NCI-H510A treated with DMSO at 0.1 percent for 48 hours (cell line): ENCODE measurements around the gene AAGAB.
A peak's percentile ranks its signal among the peaks of the same experiment; 100 is the strongest.

Experiments used
- DNase-seq: peaks from one replicate; lab custom pipeline; 2025; lab: John Stamatoyannopoulos, UW

Gene AAGAB

DNA sequence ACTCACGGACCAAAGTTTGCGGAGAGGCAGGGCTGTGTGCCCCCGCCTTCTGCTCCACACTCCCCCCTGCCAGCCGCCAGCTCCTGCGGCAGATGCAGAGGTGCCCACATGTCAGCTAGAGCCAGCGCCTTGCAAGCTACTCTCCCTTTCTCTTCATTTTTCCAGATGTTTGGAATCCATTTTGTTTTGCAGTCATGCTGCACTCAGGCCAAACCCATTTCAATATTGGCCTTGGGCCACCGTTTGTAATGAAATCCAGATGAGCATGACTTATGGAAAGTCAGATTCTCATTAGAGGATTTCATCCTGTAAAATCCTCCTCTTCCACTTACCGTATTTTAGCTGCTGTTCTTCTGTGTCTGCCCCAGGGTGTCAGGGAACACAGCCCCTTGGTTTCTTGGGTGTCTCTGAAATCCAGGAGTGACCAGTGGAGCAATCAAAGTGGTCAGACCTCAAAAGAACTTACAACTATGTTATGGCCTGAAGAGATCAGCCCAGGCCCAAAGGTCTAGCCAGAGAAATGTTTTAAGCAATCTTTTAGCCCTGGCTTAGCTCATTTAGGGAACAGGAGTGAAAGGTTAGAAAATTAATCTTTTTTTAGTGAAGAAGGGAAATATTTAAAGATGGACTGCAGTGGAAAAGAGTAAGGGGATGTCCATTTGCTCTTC is 65.8 kb downstream of the AAGAB start:
- DNase-seq: no peak

DNA sequence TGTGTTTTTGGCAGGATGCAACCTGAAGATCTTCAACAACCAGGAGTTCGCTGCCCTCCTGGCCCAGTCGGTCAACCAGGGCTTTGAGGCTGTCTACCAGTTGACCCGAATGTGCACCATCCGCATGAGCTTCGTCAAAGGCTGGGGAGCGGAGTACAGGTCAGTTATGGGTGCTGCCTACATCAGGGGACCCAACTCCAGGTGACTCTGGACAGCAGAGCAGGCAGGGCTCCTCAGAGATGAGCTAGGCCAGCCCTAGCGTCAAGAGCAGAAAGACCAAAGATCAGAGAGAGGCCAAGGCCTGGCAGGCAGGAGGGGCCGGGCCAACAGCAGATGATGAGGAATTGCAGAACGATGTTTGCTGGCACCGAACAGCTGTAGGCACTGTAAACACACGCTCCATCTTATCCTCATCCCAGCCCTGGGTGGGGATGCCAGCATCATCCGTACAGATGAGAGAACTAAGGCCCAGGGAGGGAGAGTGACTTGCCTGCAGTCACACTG is 67.1 kb downstream of the AAGAB start:
- no peak for DNase-seq

DNA sequence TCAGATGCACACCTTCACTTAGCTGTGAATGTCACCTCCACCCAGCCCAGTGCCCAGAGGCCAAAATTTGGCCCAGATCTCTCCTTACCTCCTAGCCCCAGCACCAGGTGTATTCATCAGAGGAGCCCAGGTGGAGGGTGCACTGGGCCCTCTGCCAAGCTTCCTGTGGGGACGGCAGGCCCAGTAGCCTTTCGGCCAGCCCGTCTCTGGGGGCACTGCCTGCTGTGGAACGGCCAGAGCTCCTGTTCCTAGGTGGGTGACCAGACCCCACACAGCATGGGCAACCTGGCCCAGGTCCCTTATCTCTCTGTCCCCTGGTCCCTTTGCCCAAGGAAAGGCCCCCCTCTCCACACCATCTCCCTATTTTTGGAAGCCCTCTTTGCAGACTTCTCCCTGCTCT is 67.8 kb downstream of the AAGAB start:
- DNase-seq: no peak

DNA sequence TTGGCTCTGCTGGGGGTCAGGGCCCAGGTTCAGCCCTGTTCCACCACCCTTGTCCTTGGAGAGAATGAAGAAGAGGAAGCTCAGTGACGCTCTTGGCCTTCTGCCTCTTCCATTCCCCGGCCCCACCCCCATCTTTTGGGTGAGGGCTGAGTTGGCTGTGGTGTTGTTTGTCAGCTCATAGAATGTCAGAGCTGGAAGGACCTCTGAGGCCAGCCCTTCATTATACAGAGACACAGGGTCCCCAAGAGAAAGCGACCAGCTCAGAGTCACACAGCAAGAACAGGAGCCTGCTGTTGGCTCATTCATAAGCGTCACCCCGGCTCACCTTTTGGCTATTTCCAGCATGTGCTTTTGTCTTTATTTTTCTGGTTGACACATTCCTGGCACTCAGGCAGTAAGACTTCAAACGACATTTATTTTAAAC is 68.2 kb downstream of the AAGAB start:
- no peak for DNase-seq

GRCh38 chr15:67185621-67186225 is 68.7 kb downstream of the AAGAB start:
- DNase-seq: no peak

- no peak for DNase-seq
Observed at GRCh38 chr15:67185051-67185450, 69.4 kb downstream of the AAGAB start.

GRCh38 chr15:67184208-67184925 is 70.1 kb downstream of the AAGAB start:
- DNase-seq: no peak

DNA sequence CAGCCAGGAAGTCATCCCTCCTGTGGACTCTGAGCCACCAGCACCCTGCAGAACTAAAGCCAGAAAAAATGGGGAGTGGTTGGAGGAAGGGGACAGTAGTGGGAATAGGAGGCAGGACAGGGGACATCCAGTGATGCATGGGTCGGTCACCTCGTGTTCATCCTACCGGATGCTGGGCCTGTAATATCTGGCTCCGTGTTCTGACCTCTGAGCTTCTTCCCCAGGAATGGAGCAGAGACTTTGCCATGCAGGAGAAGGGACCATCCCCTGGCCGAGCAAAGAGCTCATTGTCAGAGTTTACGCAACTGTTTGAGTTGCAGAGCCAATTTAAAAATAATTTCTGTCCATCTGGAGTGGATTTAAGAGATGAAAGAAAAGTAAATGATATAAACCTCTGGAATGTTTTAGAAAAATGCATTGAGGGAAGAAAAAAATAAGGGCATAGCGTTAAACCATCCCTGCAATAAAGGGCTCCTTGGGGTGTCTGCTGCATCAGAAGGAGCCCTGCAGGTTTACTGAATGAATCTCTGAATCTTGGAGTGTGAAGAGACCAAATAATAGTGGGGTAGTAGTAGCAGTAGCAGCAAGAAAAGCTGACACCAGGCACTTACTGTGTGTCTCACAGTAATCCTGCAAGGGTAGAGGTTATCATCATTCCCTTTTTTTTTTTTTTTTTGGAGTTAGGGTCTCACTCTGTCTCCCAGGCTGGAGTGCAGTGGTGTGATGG is 70.9 kb downstream of the AAGAB start:
- DNase-seq: no peak

DNA sequence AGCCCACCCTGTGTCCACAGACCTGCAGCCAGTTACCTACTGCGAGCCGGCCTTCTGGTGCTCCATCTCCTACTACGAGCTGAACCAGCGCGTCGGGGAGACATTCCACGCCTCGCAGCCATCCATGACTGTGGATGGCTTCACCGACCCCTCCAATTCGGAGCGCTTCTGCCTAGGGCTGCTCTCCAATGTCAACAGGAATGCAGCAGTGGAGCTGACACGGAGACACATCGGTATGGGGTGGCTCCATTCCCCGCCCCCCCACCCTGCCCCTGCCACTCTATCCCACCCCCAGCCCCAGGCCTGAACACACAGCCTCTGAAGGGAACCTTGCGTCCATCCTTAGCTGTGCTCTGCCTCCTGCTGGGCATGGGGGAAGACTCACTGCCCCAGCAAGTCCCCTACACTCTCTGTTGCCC is 73.2 kb downstream of the AAGAB start:
- no peak for DNase-seq

- no peak for DNase-seq
Observed at GRCh38 chr15:67180514-67181191, 73.8 kb downstream of the AAGAB start.

DNA sequence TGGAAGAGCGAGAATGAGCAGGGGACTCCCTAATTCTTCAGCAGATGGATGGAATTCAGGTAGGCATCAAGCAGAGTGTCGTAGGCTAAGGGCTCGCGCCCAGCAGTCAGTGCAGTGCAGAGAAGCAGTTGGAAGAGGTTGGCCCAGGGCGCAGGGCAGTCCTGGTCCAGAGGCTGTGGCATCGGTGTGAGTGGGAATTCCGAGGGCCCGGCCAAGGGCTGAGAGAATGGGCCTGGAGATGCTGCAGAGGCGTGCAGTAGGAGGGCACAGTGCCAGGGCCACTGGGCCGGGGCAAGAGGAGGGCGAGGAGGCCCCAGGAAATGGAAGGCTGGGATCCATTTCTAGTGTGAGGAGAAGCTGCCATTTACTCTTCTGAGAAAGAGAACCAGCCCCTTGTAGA is 74.4 kb downstream of the AAGAB start:
- no peak for DNase-seq

GRCh38 chr15:67179411-67179995 is 75.0 kb downstream of the AAGAB start:
- no peak for DNase-seq

DNA sequence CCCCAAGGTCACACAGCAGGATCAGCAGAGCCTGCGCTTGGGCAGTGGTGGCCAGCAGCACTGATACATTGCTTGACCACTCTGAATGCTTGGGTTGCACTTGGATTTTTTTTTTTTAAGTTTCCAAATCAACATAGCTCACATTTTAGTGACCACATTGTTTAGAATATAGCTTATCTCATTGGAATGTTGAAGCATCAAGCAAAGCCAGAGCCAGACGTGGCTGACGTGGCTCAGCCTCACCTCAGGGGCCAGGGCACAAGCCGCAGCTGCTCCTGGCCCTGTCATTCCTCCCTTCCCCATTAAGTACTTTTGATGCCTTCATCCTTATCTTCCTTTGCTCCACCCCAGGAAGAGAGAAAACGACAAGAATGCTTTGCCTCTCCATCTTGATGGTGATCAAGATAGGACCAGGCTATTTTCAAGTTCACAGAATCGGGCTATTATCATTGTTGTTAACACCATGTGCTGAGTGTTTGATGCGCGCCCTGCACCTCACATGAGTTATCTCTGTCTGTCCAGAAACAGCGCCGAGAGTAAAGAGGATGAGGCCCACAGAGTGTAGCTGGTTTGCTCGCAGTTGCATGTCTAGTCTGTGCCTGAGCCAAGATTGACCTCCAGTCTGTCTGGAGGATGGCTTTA is 75.8 kb downstream of the AAGAB start:
- no peak for DNase-seq

- no peak for DNase-seq
Observed at GRCh38 chr15:67177752-67178151, 76.7 kb downstream of the AAGAB start.

DNA sequence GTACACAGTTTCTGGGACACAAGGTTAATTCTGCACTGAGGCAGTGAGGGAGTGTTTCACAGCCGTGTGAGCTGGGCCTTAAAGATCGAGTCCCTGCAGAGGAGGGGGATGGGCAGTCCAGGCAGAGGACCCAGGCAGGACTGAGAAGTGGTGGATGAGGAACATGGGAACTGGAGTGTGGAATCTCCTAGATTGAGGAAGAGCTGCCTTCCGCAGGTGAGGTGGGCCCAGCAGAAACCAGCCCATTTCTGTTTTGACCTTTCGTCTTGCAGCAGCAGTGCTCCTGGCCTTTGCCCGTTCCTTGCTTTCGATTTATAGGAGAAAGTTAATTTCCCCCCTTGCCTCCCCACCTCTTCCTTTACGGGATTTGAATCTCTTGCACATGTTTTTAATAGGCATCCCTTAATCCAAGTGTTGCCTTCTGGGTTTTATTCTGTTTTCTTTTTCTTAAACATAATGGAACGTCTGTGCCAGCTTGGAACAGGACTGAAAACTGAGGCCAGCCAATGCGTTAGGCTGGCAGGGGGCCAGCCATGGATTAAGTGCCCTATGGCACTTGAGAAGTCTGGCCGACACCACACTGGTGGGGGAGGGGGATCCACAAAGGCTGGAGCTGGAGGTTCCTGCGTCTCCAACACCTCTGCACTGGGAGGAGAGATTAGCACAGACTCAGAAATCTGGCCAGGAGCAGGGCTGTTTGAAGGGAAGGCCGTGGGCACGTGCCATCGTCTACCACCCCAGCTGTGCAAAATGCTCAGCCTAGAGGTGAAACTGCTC is 78.1 kb downstream of the AAGAB start:
- DNase-seq: peak; percentile 32

GRCh38 chr15:67175643-67176071 is 78.8 kb downstream of the AAGAB start:
- DNase-seq: no peak

DNA sequence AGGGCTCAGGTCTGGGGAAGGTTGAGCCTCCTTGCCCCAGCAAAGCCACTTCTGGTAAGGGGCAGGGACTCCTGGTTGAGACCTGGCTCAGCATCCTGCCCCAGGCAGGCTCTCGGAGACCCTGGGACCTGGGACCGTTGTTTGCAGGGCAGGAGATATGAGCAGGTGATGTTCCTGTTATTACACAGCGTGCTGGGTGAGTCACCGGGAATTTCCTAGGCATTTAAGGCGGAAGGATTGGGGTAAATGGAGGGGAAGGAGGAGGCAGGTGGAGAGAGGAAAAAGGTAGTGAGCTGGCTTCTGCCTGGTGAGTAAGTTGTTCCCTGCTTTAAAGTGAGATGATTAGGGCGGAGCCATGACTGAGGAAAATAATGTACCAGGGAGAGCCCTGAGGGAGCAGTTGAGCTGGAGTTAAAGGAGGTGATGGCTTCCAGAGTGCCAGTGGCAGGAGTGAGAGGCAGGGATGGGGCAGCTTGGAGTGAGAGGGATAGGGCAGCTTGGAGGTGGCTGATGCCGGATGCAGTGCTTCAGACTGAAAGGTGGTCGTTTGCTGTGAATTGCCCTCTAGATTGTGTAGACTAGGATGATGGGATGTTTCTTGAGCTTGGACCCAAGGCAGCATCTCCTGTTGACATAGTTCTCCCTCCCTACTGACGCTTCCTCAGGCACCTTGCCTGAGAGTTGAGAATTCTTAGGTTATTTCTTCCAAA is 79.4 kb downstream of the AAGAB start:
- DNase-seq: peak; percentile 6

DNA sequence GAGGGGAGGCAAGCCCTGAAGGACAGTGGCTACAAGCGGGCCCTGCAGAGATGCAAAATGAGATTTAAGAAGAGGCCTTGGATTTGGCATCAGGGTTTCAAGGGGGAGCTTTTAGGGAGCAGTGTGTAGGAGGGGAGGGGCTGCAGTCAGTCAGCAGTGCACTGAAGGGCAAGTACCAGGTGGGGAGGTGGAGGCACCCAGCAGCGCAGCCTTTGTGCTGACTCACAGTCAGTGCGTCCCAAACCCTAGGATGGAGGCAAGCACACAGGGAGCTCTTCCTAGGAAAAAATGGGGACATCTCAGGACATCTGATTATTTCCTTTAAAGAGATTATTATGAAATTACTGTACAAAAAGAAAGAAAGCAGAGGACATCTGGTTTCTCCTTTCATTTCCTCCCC is 80.0 kb downstream of the AAGAB start:
- DNase-seq: no peak

DNA sequence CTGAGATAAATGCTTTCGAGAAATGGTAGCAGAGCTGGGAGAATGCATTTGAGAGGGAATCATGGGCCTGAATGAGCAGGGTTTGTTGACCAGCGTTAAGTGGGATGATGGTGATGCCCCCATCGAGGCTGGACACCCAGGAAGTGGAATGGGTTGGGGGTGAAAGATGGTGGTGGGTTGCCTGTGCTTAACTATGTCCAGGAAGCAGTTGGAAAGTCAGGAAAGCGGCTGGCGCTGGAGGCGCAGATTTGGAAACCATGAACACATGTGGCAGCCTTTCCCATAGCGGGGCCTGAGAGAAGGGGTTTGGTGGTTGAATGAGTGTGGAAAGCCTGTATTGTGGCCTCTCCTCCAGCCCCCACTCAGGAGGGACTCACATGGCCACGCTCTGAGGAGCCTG is 80.7 kb downstream of the AAGAB start:
- no peak for DNase-seq

DNA sequence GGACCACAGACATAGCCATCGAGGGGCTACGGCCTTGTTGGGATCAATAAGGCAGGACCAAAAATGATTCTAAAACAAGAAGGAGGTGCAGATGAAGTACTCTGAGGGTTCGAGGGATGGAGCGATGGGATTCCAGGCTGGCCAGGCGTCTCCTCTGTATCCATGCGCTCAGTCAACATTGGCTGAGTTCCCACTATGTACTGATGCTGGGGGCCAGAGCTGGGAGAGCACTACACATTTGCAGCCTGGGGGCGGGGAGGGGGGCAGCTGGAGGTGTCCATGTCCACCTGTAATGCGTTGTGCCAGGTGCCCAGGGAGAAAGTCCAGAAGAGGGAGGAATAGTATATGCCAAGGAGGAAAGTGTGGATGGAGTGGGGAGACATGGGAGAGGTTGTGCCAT is 81.5 kb downstream of the AAGAB start:
- DNase-seq: no peak
